ENCODE results near the gene SIGLEC11. TPM values are rescaled to one million over a fixed set of nuclear protein-coding genes. Genes with fewer than 3 reads are reported as not detected.
"Not testable (repeated sequence)": the region's sequence is repeated elsewhere in the genome, so short reads cannot be mapped to it uniquely, and the experiment has no call there.

SIGLEC11 gene
- total RNA-seq, 1 donor from 2014 or later: 0.70 TPM

- DNase-seq (ENCODE audit: low spot score): no peak
These were observed 34.5 kb downstream of the SIGLEC11 start for GRCh38 chr19:49926515-49926914.

- no peak for DNase-seq (ENCODE audit: low spot score)
These were observed 35.5 kb downstream of the SIGLEC11 start for GRCh38 chr19:49925486-49925885.

- DNase-seq (ENCODE audit: low spot score): not testable (repeated sequence)
These were observed 36.1 kb downstream of the SIGLEC11 start for GRCh38 chr19:49924881-49925210.

- DNase-seq (ENCODE audit: low spot score): no peak
These were observed 36.7 kb downstream of the SIGLEC11 start for GRCh38 chr19:49924004-49924880.

GRCh38 chr19:49923055-49924003, 37.6 kb downstream of the SIGLEC11 start:
- no peak for DNase-seq (ENCODE audit: low spot score)

GRCh38 chr19:49921871-49922795, 38.8 kb downstream of the SIGLEC11 start:
- DNase-seq (ENCODE audit: low spot score): no peak

- DNase-seq (ENCODE audit: low spot score): no peak
These were observed 40.2 kb downstream of the SIGLEC11 start for GRCh38 chr19:49920624-49921363.

GRCh38 chr19:49918089-49918488, 42.9 kb downstream of the SIGLEC11 start:
- DNase-seq (ENCODE audit: low spot score): no peak

- no peak for DNase-seq (ENCODE audit: low spot score)
These were observed 43.9 kb downstream of the SIGLEC11 start for GRCh38 chr19:49916839-49917733.

- no peak for DNase-seq (ENCODE audit: low spot score)
These were observed 45.7 kb downstream of the SIGLEC11 start for GRCh38 chr19:49915271-49915670.

- no peak for DNase-seq (ENCODE audit: low spot score)
These were observed 47.3 kb downstream of the SIGLEC11 start for GRCh38 chr19:49913720-49914119.

GRCh38 chr19:49912965-49913685, 47.8 kb downstream of the SIGLEC11 start:
- DNase-seq (ENCODE audit: low spot score): no peak

- no peak for DNase-seq (ENCODE audit: low spot score)
These were observed 49.4 kb downstream of the SIGLEC11 start for GRCh38 chr19:49911381-49912145.

- no peak for DNase-seq (ENCODE audit: low spot score)
These were observed 50.8 kb downstream of the SIGLEC11 start for GRCh38 chr19:49910179-49910578.

- no peak for DNase-seq (ENCODE audit: low spot score)
These were observed 52.2 kb downstream of the SIGLEC11 start for GRCh38 chr19:49908480-49909420.

- no peak for DNase-seq (ENCODE audit: low spot score)
These were observed 53.1 kb downstream of the SIGLEC11 start for GRCh38 chr19:49907745-49908446.

Measured in ureter (tissue), 1 donor.